Neural cell (in vitro differentiated cells): ENCODE results near the gene CD68.

Source experiments
- CTCF ChIP-seq: fragments of 450-650 bp; IDR thresholded peaks from 2 replicates; pipeline ENCODE4 v1.5.1; 2014; ENCODE audit warnings: antibody characterized with exemption, mild to moderate bottlenecking, moderate library complexity; ENCODE audit not compliant: poor library complexity, severe bottlenecking
- EP300 ChIP-seq: fragments of 450-650 bp; conservative IDR thresholded peaks from 2 replicates; pipeline ENCODE4 v1.6.1; 2014; ENCODE audit warnings: antibody characterized with exemption, mild to moderate bottlenecking, moderate library complexity; ENCODE audit not compliant: poor library complexity, severe bottlenecking
- EZH2 ChIP-seq: fragments of 200-600, 300-800 bp; shearing (Covaris generic), sonication (generic); IDR thresholded peaks from 2 replicates; pipeline ENCODE4 v1.6.1; 2014; ENCODE audit warnings: antibody characterized with exemption, low read length, borderline replicate concordance, mild to moderate bottlenecking; ENCODE audit not compliant: insufficient read depth, poor library complexity, severe bottlenecking
- MXI1 ChIP-seq: fragments of 450-650 bp; conservative IDR thresholded peaks from 2 replicates; pipeline ENCODE4 v1.6.1; 2014; ENCODE audit warnings: antibody characterized with exemption, mild to moderate bottlenecking; ENCODE audit not compliant: poor library complexity, severe bottlenecking
- POLR2AphosphoS5 ChIP-seq: IDR thresholded peaks from 2 replicates; pipeline ENCODE4 v1.6.1; 2012
- RAD21 ChIP-seq: fragments of 450-650 bp; conservative IDR thresholded peaks from 2 replicates; pipeline ENCODE4 v1.6.1; 2014; ENCODE audit warnings: antibody characterized with exemption, mild to moderate bottlenecking, moderate library complexity
- SMC3 ChIP-seq: fragments of 450-650 bp; conservative IDR thresholded peaks from 2 replicates; pipeline ENCODE4 v1.6.1; 2014; ENCODE audit warnings: antibody characterized with exemption, mild to moderate bottlenecking, moderate library complexity; ENCODE audit not compliant: poor library complexity
- TAF1 ChIP-seq: IDR thresholded peaks from 2 replicates; pipeline ENCODE4 v1.6.1; 2012; ENCODE audit warnings: low read depth
- TF ChIP-seq, protein P1 (sequence below): IDR thresholded peaks from 2 replicates; pipeline ENCODE4 v1.6.1; 2012; ENCODE audit warnings: borderline replicate concordance

DNA sequence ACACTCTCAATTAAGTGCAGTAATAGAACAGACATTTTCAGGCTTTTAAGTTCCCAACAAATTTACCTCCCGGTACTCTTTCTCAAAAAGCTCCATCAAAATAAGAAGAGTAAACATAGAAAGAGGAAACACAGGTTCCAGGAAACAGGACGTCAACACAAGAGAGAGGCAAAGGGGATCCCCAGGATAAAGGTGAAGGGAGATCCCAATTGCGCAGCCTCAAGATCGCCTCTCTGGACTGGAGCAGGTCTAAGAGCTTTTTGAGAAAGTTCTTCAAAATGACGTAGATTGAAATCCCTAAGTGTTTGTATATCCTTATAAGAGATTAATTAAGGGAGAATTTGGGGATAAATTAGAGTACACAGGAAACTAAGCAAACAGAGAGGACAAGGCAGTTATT is 39.2 kb downstream of the CD68 start:
- TF ChIP-seq CTCF = no peak
- no peak for TF ChIP-seq POLR2AphosphoS5
- no peak for TF ChIP-seq EP300
- no peak for TF ChIP-seq EZH2
- TF ChIP-seq TAF1 = no peak
- no peak for TF ChIP-seq RAD21
- TF ChIP-seq, protein P1, sequence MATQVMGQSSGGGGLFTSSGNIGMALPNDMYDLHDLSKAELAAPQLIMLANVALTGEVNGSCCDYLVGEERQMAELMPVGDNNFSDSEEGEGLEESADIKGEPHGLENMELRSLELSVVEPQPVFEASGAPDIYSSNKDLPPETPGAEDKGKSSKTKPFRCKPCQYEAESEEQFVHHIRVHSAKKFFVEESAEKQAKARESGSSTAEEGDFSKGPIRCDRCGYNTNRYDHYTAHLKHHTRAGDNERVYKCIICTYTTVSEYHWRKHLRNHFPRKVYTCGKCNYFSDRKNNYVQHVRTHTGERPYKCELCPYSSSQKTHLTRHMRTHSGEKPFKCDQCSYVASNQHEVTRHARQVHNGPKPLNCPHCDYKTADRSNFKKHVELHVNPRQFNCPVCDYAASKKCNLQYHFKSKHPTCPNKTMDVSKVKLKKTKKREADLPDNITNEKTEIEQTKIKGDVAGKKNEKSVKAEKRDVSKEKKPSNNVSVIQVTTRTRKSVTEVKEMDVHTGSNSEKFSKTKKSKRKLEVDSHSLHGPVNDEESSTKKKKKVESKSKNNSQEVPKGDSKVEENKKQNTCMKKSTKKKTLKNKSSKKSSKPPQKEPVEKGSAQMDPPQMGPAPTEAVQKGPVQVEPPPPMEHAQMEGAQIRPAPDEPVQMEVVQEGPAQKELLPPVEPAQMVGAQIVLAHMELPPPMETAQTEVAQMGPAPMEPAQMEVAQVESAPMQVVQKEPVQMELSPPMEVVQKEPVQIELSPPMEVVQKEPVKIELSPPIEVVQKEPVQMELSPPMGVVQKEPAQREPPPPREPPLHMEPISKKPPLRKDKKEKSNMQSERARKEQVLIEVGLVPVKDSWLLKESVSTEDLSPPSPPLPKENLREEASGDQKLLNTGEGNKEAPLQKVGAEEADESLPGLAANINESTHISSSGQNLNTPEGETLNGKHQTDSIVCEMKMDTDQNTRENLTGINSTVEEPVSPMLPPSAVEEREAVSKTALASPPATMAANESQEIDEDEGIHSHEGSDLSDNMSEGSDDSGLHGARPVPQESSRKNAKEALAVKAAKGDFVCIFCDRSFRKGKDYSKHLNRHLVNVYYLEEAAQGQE = no peak
- TF ChIP-seq SMC3 = no peak
- TF ChIP-seq MXI1 = no peak
